HepG2 (cell line): ENCODE results near the gene TMEM239.

Experiments
- CTCF ChIP-seq: sonication (generic); formaldehyde crosslinking; IDR thresholded peaks from 2 replicates; pipeline ENCODE4 v1.5.0; 2020; ENCODE audit warnings: mild to moderate bottlenecking, missing genetic modification reagents, moderate library complexity
- FOXK2 ChIP-seq: fragments of 450-650 bp; IDR thresholded peaks from 2 replicates; pipeline ENCODE4 v1.6.1; 2016
- ZNF263 ChIP-seq: sonication (generic); formaldehyde crosslinking; IDR thresholded peaks from 2 replicates; pipeline ENCODE4 v1.4.0; 2020; ENCODE audit warnings: missing genetic modification reagents
- ZNF354B ChIP-seq: sonication (generic); formaldehyde crosslinking; IDR thresholded peaks from 2 replicates; pipeline ENCODE4 v1.8.0; 2022; ENCODE audit warnings: mild to moderate bottlenecking, missing genetic modification reagents
- ZSCAN20 ChIP-seq: sonication (generic); formaldehyde crosslinking; IDR thresholded peaks from 2 replicates; pipeline ENCODE4 v1.4.0; 2020; ENCODE audit warnings: missing genetic modification reagents, mild to moderate bottlenecking, borderline replicate concordance

DNA sequence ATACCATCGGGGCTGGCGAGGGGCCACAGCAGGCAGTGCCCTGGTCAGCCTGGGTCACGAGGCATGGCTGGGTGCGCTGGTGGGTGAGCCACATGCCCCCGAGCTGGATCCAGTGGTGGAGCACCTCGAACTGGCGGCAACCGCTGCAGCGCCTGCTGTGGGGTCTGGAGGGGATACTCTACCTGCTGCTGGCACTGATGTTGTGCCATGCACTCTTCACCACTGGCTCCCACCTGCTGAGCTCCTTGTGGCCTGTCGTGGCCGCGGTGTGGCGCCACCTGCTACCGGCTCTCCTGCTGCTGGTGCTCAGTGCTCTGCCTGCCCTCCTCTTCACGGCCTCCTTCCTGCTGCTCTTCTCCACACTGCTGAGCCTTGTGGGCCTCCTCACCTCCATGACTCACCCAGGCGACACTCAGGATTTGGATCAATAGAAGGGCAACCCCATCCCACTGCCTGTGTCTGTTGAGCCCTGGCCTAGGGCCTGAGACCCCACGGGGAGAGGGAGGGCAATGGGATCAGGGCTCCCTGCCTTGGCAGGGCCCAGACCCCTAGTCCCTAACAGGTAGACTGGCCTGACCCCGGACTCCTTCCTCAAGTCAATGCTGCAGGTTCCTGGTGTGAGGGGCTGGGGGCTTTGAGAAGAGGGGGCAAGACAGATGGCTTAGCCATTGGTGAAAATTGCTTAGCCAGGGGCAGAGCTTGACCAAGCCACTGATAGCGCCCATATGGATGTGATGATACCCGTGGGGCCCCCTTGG, 598 bp downstream of the TMEM239 start:
- TF ChIP-seq ZNF354B (no peak), ZNF263 (CRISPR knock-in tag) (0 out of 2 replicates have a peak, but pooled peaks have one; percentile 51), FOXK2 (no peak), ZSCAN20 (CRISPR knock-in tag) (no peak), CTCF (CRISPR knock-in tag) (peak; percentile 73)
